Liver (tissue), 9 donors: Measurements from ENCODE around the gene LAMC2. TPM values are rescaled to one million over a fixed set of nuclear protein-coding genes. Genes with fewer than 3 reads are reported as not detected.

Experiments
- DNase-seq: peaks from one replicate; pipeline ENCODE4 v3.0.0-alpha.2; 2017; ENCODE audit warnings: low spot score
- H3K27ac ChIP-seq, 2 donors: one replicate each; pipeline ENCODE4 v1.7.0; 2013; ENCODE audit warnings: inconsistent platforms in 2 of 2, low read length in 2 of 2, control low read depth in 1 of 2, low read depth in 1 of 2, mild to moderate bottlenecking in 1 of 2
- H3K27me3 ChIP-seq, 4 donors: one replicate each; pipeline versions ENCODE4 v1.6.1 to v1.7.0; 2013; ENCODE audit warnings: low read length in 3 of 4, inconsistent platforms in 1 of 4, mild to moderate bottlenecking in 1 of 4, moderate library complexity in 1 of 4; ENCODE audit not compliant: control insufficient read depth in 4 of 4, insufficient read depth in 4 of 4
- H3K36me3 ChIP-seq, 4 donors: one replicate each; pipeline versions ENCODE4 v1.6.1 to v1.7.0; 2013; ENCODE audit warnings: low read length in 3 of 4, mild to moderate bottlenecking in 3 of 4, low read depth in 1 of 4, moderate library complexity in 1 of 4; ENCODE audit not compliant: control insufficient read depth in 4 of 4, insufficient read depth in 3 of 4
- H3K4me1 ChIP-seq, 4 donors: one replicate each; pipeline versions ENCODE4 v1.6.1 to v1.7.0; 2013; ENCODE audit warnings: low read length in 3 of 4, mild to moderate bottlenecking in 3 of 4, moderate library complexity in 1 of 4; ENCODE audit not compliant: control insufficient read depth in 4 of 4, insufficient read depth in 4 of 4
- H3K4me3 ChIP-seq, 3 donors: one replicate each; pipeline versions ENCODE4 v1.6.1 to v1.7.0; 2013; ENCODE audit warnings: low read length in 3 of 3, control low read depth in 1 of 3, low read depth in 1 of 3, mild to moderate bottlenecking in 1 of 3
- H3K9ac ChIP-seq, 2 donors: one replicate each; pipeline ENCODE4 v1.7.0; 2013; ENCODE audit warnings: low read length in 2 of 2, mild to moderate bottlenecking in 2 of 2, moderate library complexity in 2 of 2, control low read depth in 1 of 2, low read depth in 1 of 2
- H3K9me3 ChIP-seq, 4 donors: one replicate each; pipeline versions ENCODE4 v1.6.1 to v1.7.0; 2013; ENCODE audit warnings: low read length in 3 of 4; ENCODE audit not compliant: control insufficient read depth in 4 of 4
- EGR1 ChIP-seq, 2 donors: IDR thresholded peaks; 2 replicates each; pipeline ENCODE4 v1.6.1; 2016 to 2018; ENCODE audit warnings: antibody characterized with exemption in 2 of 2, low read depth in 2 of 2
- FOXA1 ChIP-seq: IDR thresholded peaks from 2 replicates; pipeline ENCODE4 v1.6.1; 2016; ENCODE audit warnings: antibody characterized with exemption
- FOXA2 ChIP-seq: IDR thresholded peaks from 2 replicates; pipeline ENCODE4 v1.6.1; 2016; ENCODE audit warnings: antibody characterized with exemption
- GABPA ChIP-seq, 2 donors: IDR thresholded peaks in 1 of 2; conservative IDR thresholded peaks in 1 of 2; 2 replicates each; pipeline ENCODE4 v1.6.1; 2016; ENCODE audit warnings: antibody characterized with exemption in 2 of 2, mild to moderate bottlenecking in 1 of 2, moderate library complexity in 1 of 2
- HNF4A ChIP-seq, 2 donors: conservative IDR thresholded peaks; 2 replicates each; pipeline ENCODE4 v1.6.1; 2016; ENCODE audit warnings: antibody characterized with exemption in 2 of 2, mild to moderate bottlenecking in 2 of 2
- JUND ChIP-seq, 2 donors: IDR thresholded peaks; 2 replicates each; pipeline ENCODE4 v1.6.1; 2016; ENCODE audit warnings: antibody characterized with exemption in 2 of 2
- NR2F2 ChIP-seq: IDR thresholded peaks from 2 replicates; pipeline ENCODE4 v1.6.1; 2016; ENCODE audit warnings: antibody characterized with exemption
- RXRA ChIP-seq, 2 donors: IDR thresholded peaks; 2 replicates each; pipeline ENCODE4 v1.6.1; 2017 to 2018; ENCODE audit warnings: antibody characterized with exemption in 2 of 2, mild to moderate bottlenecking in 1 of 2
- SP1 ChIP-seq: IDR thresholded peaks from 2 replicates; pipeline ENCODE4 v1.6.1; 2018; ENCODE audit warnings: antibody characterized with exemption, mild to moderate bottlenecking
- TAF1 ChIP-seq: conservative IDR thresholded peaks from 2 replicates; pipeline ENCODE4 v1.6.1; 2016; ENCODE audit warnings: antibody characterized with exemption, mild to moderate bottlenecking
- YY1 ChIP-seq: IDR thresholded peaks from 2 replicates; pipeline ENCODE4 v1.6.1; 2016; ENCODE audit warnings: antibody characterized with exemption, mild to moderate bottlenecking
- WGBS: extraction: QIAGEN DNeasy Blood & Tissue Kit; methylation state at CpG from one replicate; pipeline ENCODE4 v1.1.7; 2013; 5-methylcytosine and 5-hydroxymethylcytosine counted together
- polyA plus RNA-seq, 2 donors: library from polyadenylated mRNA; stranded (reverse) in 1 of 2; unstranded in 1 of 2; fragments of 200-250 nt in 1 of 2; fragments of >200 nt in 1 of 2; fragmentation: Nextera tagmentation in 1 of 2; extraction: Ambion mirVana in 1 of 2; gene quantifications; one replicate each; pipeline versions ENCODE4 v1.2.1 to v1.2.3, GENCODE V29; 2013 to 2015
- total RNA-seq, 2 donors: library from RNA; depleted of rRNA; stranded (reverse); fragments of >200 nt; gene quantifications; one replicate each; pipeline ENCODE4 v1.2.3, GENCODE V29; 2014
- TF ChIP-seq, protein P1 (sequence below): fragments of 150-350 bp; IDR thresholded peaks from 2 replicates; pipeline ENCODE4 v1.5.1; 2017; ENCODE audit warnings: improper control_type of control experiment, low read depth, low read length; ENCODE audit not compliant: missing input control
- TF ChIP-seq, protein P2 (sequence below): IDR thresholded peaks from 2 replicates; pipeline ENCODE4 v1.6.1; 2016; ENCODE audit warnings: antibody characterized with exemption
- TF ChIP-seq, protein P3 (sequence below): IDR thresholded peaks from 2 replicates; pipeline ENCODE4 v1.6.1; 2016; ENCODE audit warnings: antibody characterized with exemption
- TF ChIP-seq, protein P4 (sequence below): IDR thresholded peaks from 2 replicates; pipeline ENCODE4 v1.6.1; 2016; ENCODE audit warnings: antibody characterized with exemption, mild to moderate bottlenecking
- TF ChIP-seq, protein P5 (sequence below): IDR thresholded peaks from 2 replicates; pipeline ENCODE4 v1.6.1; 2016; ENCODE audit warnings: antibody characterized with exemption
- donor health status: healthy.
- donor health status: healthy.
- donor health status: healthy.
- donor health status: healthy.
- donor health status: healthy.

LAMC2 gene
- total and polyA plus RNA-seq, 4 donors: 0.05 to 0.42 (median 0.16) TPM

DNA sequence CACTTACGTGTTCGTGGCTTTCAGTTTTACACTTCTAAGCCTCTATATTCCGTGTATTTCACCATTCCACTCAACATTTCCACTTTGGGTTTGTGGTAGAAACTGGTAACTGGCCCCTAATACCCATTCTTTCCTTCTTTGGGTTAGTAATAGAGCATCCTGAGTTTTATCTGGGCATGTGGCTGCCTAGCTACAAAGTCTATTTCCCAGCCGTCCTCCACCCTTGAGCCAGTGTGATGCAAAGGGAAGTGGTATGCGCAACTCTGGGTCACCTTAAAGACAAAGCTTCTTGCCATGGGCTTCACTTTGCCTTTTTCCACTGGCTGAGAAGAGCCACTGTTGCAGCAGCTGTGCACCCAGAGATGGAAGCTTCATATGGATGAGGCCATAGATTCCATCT lies 73.9 kb downstream of the LAMC2 start:
- TF ChIP-seq, protein P1, sequence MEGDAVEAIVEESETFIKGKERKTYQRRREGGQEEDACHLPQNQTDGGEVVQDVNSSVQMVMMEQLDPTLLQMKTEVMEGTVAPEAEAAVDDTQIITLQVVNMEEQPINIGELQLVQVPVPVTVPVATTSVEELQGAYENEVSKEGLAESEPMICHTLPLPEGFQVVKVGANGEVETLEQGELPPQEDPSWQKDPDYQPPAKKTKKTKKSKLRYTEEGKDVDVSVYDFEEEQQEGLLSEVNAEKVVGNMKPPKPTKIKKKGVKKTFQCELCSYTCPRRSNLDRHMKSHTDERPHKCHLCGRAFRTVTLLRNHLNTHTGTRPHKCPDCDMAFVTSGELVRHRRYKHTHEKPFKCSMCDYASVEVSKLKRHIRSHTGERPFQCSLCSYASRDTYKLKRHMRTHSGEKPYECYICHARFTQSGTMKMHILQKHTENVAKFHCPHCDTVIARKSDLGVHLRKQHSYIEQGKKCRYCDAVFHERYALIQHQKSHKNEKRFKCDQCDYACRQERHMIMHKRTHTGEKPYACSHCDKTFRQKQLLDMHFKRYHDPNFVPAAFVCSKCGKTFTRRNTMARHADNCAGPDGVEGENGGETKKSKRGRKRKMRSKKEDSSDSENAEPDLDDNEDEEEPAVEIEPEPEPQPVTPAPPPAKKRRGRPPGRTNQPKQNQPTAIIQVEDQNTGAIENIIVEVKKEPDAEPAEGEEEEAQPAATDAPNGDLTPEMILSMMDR: no peak
- TF ChIP-seq, protein P2, sequence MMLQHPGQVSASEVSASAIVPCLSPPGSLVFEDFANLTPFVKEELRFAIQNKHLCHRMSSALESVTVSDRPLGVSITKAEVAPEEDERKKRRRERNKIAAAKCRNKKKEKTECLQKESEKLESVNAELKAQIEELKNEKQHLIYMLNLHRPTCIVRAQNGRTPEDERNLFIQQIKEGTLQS: no peak
- TF ChIP-seq, protein P3, sequence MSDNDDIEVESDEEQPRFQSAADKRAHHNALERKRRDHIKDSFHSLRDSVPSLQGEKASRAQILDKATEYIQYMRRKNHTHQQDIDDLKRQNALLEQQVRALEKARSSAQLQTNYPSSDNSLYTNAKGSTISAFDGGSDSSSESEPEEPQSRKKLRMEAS: no peak
- no peak for TF ChIP-seq HNF4A (conservative IDR thresholded peaks at IDR 0.05)
- Histone ChIP-seq H3K36me3 (no peaks in the 10 kb centered on the region), H3K4me3 (no peak overlapping the region), H3K9ac (no peak overlapping the region), H3K9me3 (no peaks in the 10 kb centered on the region), H3K27ac (no peak overlapping the region), H3K27me3 (peaks cover 0 to 3% (median 0%) of the 10 kb centered on the region in 4 donors), H3K4me1 (no peaks in the 10 kb centered on the region)
- 81% methylated on average over 5 of the region's 5 CpGs for WGBS
- no peak for DNase-seq

DNA sequence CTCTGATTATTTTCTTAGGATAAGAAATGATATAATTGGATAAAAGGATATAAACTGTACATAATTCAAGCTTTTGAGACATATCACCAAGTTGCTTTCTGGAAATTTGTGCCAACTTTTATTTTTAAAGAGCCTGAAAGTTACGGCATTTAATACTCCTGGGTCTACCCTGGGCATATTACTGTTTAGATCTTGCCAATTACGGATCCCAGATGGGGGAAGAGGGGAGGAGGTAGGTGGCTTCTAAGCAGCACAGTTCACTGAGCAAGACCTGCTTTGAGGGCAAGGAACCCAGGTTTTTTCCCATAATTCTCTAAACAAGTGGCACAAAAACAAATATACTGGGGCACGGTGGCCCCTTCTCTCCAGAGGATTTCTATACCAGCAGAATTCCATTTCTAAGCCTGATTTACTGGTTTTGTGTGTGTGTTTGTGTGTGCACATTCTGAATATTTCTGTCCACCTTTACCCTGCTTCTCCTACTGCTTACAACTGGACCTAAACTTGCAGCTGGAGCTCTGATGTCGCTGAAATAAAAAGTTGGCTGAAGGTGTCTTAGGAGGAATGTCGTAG lies 76.7 kb downstream of the LAMC2 start:
- no peak for DNase-seq
- peaks cover 0 to 3% (median 0%) of the 10 kb centered on the region in 4 donors for H3K27me3 ChIP-seq
- H3K27ac ChIP-seq: no peak overlapping the region
- WGBS: 75% methylated on average over 5 of the region's 5 CpGs
- no peaks in the 10 kb centered on the region for H3K4me1 ChIP-seq
- H3K36me3 ChIP-seq: no peaks in the 10 kb centered on the region
- no peaks in the 10 kb centered on the region for H3K9me3 ChIP-seq
- H3K4me3 ChIP-seq: no peak overlapping the region
- H3K9ac ChIP-seq: no peak overlapping the region
- TF ChIP-seq TAF1 (no peak), RXRA (IDR thresholded peaks at IDR 0.05) (no peak), GABPA (IDR thresholded peaks at IDR 0.05 in 1 of 2, conservative IDR thresholded peaks at IDR 0.05 in 1 of 2) (no peak), SP1 (no peak), EGR1 (IDR thresholded peaks at IDR 0.05; ENCODE audit: low read depth in 2 of 2) (no peak), FOXA1 (no peak), HNF4A (conservative IDR thresholded peaks at IDR 0.05) (no peak), FOXA2 (no peak), NR2F2 (no peak), YY1 (no peak), JUND (IDR thresholded peaks at IDR 0.05) (no peak)
- TF ChIP-seq, protein P4, sequence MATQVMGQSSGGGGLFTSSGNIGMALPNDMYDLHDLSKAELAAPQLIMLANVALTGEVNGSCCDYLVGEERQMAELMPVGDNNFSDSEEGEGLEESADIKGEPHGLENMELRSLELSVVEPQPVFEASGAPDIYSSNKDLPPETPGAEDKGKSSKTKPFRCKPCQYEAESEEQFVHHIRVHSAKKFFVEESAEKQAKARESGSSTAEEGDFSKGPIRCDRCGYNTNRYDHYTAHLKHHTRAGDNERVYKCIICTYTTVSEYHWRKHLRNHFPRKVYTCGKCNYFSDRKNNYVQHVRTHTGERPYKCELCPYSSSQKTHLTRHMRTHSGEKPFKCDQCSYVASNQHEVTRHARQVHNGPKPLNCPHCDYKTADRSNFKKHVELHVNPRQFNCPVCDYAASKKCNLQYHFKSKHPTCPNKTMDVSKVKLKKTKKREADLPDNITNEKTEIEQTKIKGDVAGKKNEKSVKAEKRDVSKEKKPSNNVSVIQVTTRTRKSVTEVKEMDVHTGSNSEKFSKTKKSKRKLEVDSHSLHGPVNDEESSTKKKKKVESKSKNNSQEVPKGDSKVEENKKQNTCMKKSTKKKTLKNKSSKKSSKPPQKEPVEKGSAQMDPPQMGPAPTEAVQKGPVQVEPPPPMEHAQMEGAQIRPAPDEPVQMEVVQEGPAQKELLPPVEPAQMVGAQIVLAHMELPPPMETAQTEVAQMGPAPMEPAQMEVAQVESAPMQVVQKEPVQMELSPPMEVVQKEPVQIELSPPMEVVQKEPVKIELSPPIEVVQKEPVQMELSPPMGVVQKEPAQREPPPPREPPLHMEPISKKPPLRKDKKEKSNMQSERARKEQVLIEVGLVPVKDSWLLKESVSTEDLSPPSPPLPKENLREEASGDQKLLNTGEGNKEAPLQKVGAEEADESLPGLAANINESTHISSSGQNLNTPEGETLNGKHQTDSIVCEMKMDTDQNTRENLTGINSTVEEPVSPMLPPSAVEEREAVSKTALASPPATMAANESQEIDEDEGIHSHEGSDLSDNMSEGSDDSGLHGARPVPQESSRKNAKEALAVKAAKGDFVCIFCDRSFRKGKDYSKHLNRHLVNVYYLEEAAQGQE: no peak
- TF ChIP-seq, protein P1: no peak
- TF ChIP-seq, protein P3: no peak
- TF ChIP-seq, protein P5, sequence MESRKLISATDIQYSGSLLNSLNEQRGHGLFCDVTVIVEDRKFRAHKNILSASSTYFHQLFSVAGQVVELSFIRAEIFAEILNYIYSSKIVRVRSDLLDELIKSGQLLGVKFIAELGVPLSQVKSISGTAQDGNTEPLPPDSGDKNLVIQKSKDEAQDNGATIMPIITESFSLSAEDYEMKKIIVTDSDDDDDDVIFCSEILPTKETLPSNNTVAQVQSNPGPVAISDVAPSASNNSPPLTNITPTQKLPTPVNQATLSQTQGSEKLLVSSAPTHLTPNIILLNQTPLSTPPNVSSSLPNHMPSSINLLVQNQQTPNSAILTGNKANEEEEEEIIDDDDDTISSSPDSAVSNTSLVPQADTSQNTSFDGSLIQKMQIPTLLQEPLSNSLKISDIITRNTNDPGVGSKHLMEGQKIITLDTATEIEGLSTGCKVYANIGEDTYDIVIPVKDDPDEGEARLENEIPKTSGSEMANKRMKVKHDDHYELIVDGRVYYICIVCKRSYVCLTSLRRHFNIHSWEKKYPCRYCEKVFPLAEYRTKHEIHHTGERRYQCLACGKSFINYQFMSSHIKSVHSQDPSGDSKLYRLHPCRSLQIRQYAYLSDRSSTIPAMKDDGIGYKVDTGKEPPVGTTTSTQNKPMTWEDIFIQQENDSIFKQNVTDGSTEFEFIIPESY: no peak
